Putamen (tissue), 1 donor: Measurements from ENCODE around the gene ZNF800.

ENCODE experiments used
- DNase-seq: peaks from one replicate; pipeline ENCODE4 v3.0.0-alpha.2; 2016; ENCODE audit warnings: low spot score

ZNF800 gene

GRCh38 chr7:127346575-127347256, 45.8 kb downstream of the ZNF800 start:
- DNase-seq: no peak

GRCh38 chr7:127342596-127342995, 49.9 kb downstream of the ZNF800 start:
- DNase-seq: no peak

- no peak for DNase-seq
Measured at GRCh38 chr7:127338122-127338521, 54.4 kb downstream of the ZNF800 start.

GRCh38 chr7:127337581-127337980, 54.9 kb downstream of the ZNF800 start:
- DNase-seq: no peak

GRCh38 chr7:127336458-127336857, 56.0 kb downstream of the ZNF800 start:
- no peak for DNase-seq

GRCh38 chr7:127332880-127333279, 59.6 kb downstream of the ZNF800 start:
- no peak for DNase-seq

GRCh38 chr7:127330070-127330469, 62.4 kb downstream of the ZNF800 start:
- DNase-seq: no peak

GRCh38 chr7:127322832-127323493, 69.5 kb downstream of the ZNF800 start:
- no peak for DNase-seq

- DNase-seq: no peak
Measured at GRCh38 chr7:127322351-127322750, 70.2 kb downstream of the ZNF800 start.

- DNase-seq: no peak
Measured at GRCh38 chr7:127320974-127321373, 71.5 kb downstream of the ZNF800 start.
